Measurements from ENCODE around the gene APOBR. TPM values are rescaled to one million over a fixed set of nuclear protein-coding genes. Genes with fewer than 3 reads are reported as not detected.

APOBR gene
- total and polyA plus RNA-seq, 10 of the 15 experiments (the other 5 are each of a cell fraction or from before 2014, with no cell fraction given) = 0.04 to 2.5 (median 0.54) TPM; not detected in 1

- ChIA-PET CTCF (no interaction called here), POLR2A (interaction anchor here (0.6 kb wide), 1 partner anchor 16 kb away, joined by 4 read pairs; no protein-coding TSS in a partner anchor), SMC1A (ENCODE audit: uncharacterized antibody, unreplicated experiment) (interaction anchor here (0.6 kb wide), 1 partner anchor 13 kb away, joined by 3 read pairs; no protein-coding TSS in a partner anchor), RAD21 (ENCODE audit: unreplicated experiment) (no interaction called here)
- FAIRE-seq (no peak), ATAC-seq (peak; percentile 61), DNase-seq (ENCODE audit: low read depth, low spot score) (no peak)
- BruUV-seq (replicated peaks) = no TSS peak
- H3K27ac ChIP-seq (ENCODE audit: control insufficient read depth, insufficient read depth) = no peak overlapping the region
- no peak overlapping the region for H2AFZ ChIP-seq (ENCODE audit: control insufficient read depth, low read depth, low read length)
- WGBS (ENCODE audit: insufficient coverage, insufficient replicate concordance, low lambda C conversion rate, missing lambda C conversion rate) = 33% methylated on average over 6 of the region's 6 CpGs
- in situ Hi-C loops (cut with MboI) = no loop called here
- no peaks in the 10 kb centered on the region for H3K36me3 ChIP-seq (ENCODE audit: control insufficient read depth in 2 of 2, insufficient read depth in 2 of 2, low read length in 1 of 2)
- no peaks in the 10 kb centered on the region for H4K20me1 ChIP-seq (ENCODE audit: control insufficient read depth, insufficient read depth)
- H3K4me3 ChIP-seq = no peak overlapping the region
- H3K27me3 ChIP-seq (replicated peaks in 1 of 2; ENCODE audit: control insufficient read depth in 2 of 2, insufficient read depth in 2 of 2, low read length in 1 of 2) = no peaks in the 10 kb centered on the region; a peak in 1 of 4 replicates
- H3K4me1 ChIP-seq (ENCODE audit: control insufficient read depth, insufficient read depth, low read length) = peaks cover 10% of the 10 kb centered on the region; the same call in 1 of the 2 replicates
- no peaks in the 10 kb centered on the region for H3K9me3 ChIP-seq (replicated peaks; ENCODE audit: control insufficient read depth, insufficient read depth, low read length)
- intact Hi-C loops (cut with micrococcal nuclease; ENCODE audit: unreplicated experiment) = no loop called here
- no peak overlapping the region for H3K4me2 ChIP-seq (ENCODE audit: control insufficient read depth, insufficient read depth)
- no peaks in the 10 kb centered on the region for H3K79me2 ChIP-seq (ENCODE audit: control insufficient read depth, insufficient read depth, low read length)
- H3K9ac ChIP-seq (ENCODE audit: control insufficient read depth, insufficient read depth, low read length) = no peak overlapping the region
- TF ChIP-seq KAT2A (conservative IDR thresholded peaks at IDR 0.05; ENCODE audit: control insufficient read depth, low read depth, low read length) = no peak
- peak; percentile 10 to 19 (median 17); a peak in 4 of 6 replicates for TF ChIP-seq CTCF (IDR thresholded peaks at IDR 0.05 in 2 of 3, conservative IDR thresholded peaks at IDR 0.05 in 1 of 3; ENCODE audit: control insufficient read depth in 2 of 3, extremely low read depth in 1 of 3, insufficient read depth in 1 of 3, low read depth in 3 of 3, low read length in 3 of 3)
- no peak for TF ChIP-seq PAX5 (IDR thresholded peaks at IDR 0.05; ENCODE audit: borderline replicate concordance, low read depth, low read length)
- no peak for TF ChIP-seq CREB1 (IDR thresholded peaks at IDR 0.05; ENCODE audit: low read depth)
- 0 out of 2 replicates have a peak, but pooled peaks have one; percentile 3 for TF ChIP-seq SMC3 (IDR thresholded peaks at IDR 0.05; ENCODE audit: borderline replicate concordance, low read length)
- TF ChIP-seq RAD21 (IDR thresholded peaks at IDR 0.05; ENCODE audit: insufficient read depth, low read depth, low read length) = peak; percentile 41; the same call in 1 of the 2 replicates
- no peak for TF ChIP-seq STAT3 (IDR thresholded peaks at IDR 0.05; ENCODE audit: low read depth, low read length)
- TF ChIP-seq SREBF2 (IDR thresholded peaks at IDR 0.05; ENCODE audit: low read length) = no peak
- no peak for TF ChIP-seq BCL11A (IDR thresholded peaks at IDR 0.05; ENCODE audit: low read depth, low read length)
- 0 out of 2 replicates have a peak, but pooled peaks have one; percentile 48 for TF ChIP-seq YY1 (IDR thresholded peaks at IDR 0.05; ENCODE audit: low read depth, low read length)
- TF ChIP-seq ATF3 (IDR thresholded peaks at IDR 0.05; ENCODE audit: borderline replicate concordance, extremely low read depth, low read depth, low read length) = no peak
- no peak for TF ChIP-seq RELA (IDR thresholded peaks at IDR 0.05; ENCODE audit: borderline replicate concordance, partially characterized antibody)
- no peak for TF ChIP-seq ZBTB11 (CRISPR knock-in tag; IDR thresholded peaks at IDR 0.05)
- no peak for TF ChIP-seq IRF4 (IDR thresholded peaks at IDR 0.05; ENCODE audit: low read depth, low read length)
- no peak for TF ChIP-seq NBN (IDR thresholded peaks at IDR 0.05)
- no peak for TF ChIP-seq FOS (IDR thresholded peaks at IDR 0.05; ENCODE audit: borderline replicate concordance, extremely low read depth, insufficient read length)
- no peak for TF ChIP-seq CBX3 (IDR thresholded peaks at IDR 0.05; ENCODE audit: borderline replicate concordance, low read depth)
- no peak for TF ChIP-seq ZNF207 (IDR thresholded peaks at IDR 0.05; ENCODE audit: borderline replicate concordance)
These were observed 30.3 kb downstream of the APOBR start for GRCh38 chr16:28524681-28525171.

Measured in GM12878 (cell line).